Neuron (in vitro differentiated cells): ENCODE results near the gene AMZ2.

Experiments
- H2AFZ ChIP-seq: one replicate; pipeline ENCODE4 v1.6.1; 2013; ENCODE audit warnings: low read depth, mild to moderate bottlenecking, inconsistent platforms, low read length, moderate library complexity
- H3K27me3 ChIP-seq: one replicate; pipeline ENCODE4 v1.6.1; 2013; ENCODE audit warnings: low read length; ENCODE audit not compliant: insufficient read depth
- H3K36me3 ChIP-seq: one replicate; pipeline ENCODE4 v1.6.1; 2013; ENCODE audit warnings: low read length; ENCODE audit not compliant: insufficient read depth
- H3K4me1 ChIP-seq: one replicate; pipeline ENCODE4 v1.6.1; 2013; ENCODE audit warnings: low read length; ENCODE audit not compliant: insufficient read depth
- H3K4me3 ChIP-seq: 2 replicates; pipeline ENCODE4 v1.5.1; 2013; ENCODE audit warnings: mild to moderate bottlenecking, low read length, moderate library complexity
- H3K9me3 ChIP-seq: one replicate; pipeline ENCODE4 v1.6.1; 2013; ENCODE audit warnings: low read length

AMZ2 gene

GRCh38 chr17:68293490-68294195 lies 45.8 kb downstream of the AMZ2 start:
- H3K4me3 ChIP-seq = peak overlapping the region; percentile 76
- H3K9me3 ChIP-seq = no peaks in the 10 kb centered on the region
- no peaks in the 10 kb centered on the region for H3K27me3 ChIP-seq

GRCh38 chr17:68294196-68294555 lies 46.3 kb downstream of the AMZ2 start:
- Histone ChIP-seq H3K4me3 (no peak overlapping the region), H3K4me1 (peaks cover 30% of the 10 kb centered on the region), H3K9me3 (no peaks in the 10 kb centered on the region), H3K36me3 (no peaks in the 10 kb centered on the region), H2AFZ (no peak overlapping the region), H3K27me3 (no peaks in the 10 kb centered on the region)

More at GRCh38 chr17:68293490-68294195, 45.8 kb downstream of the AMZ2 start:
- Histone ChIP-seq H2AFZ (no peak overlapping the region), H3K4me1 (peaks cover 32% of the 10 kb centered on the region), H3K36me3 (no peaks in the 10 kb centered on the region)

GRCh38 chr17:68294617-68295016 lies 46.8 kb downstream of the AMZ2 start:
- peaks cover 27% of the 10 kb centered on the region for H3K4me1 ChIP-seq
- no peaks in the 10 kb centered on the region for H3K36me3 ChIP-seq
- no peak overlapping the region for H2AFZ ChIP-seq
- H3K27me3 ChIP-seq = no peaks in the 10 kb centered on the region
- no peak overlapping the region for H3K4me3 ChIP-seq
- H3K9me3 ChIP-seq = no peaks in the 10 kb centered on the region

- Histone ChIP-seq H3K4me3 (no peak overlapping the region), H2AFZ (no peak overlapping the region), H3K4me1 (peaks cover 22% of the 10 kb centered on the region), H3K27me3 (no peaks in the 10 kb centered on the region), H3K36me3 (no peaks in the 10 kb centered on the region), H3K9me3 (no peaks in the 10 kb centered on the region)
Observed at GRCh38 chr17:68295086-68295485, 47.2 kb downstream of the AMZ2 start.

- Histone ChIP-seq H2AFZ (no peak overlapping the region), H3K27me3 (no peaks in the 10 kb centered on the region), H3K36me3 (no peaks in the 10 kb centered on the region), H3K4me3 (no peak overlapping the region), H3K4me1 (peaks cover 20% of the 10 kb centered on the region), H3K9me3 (peaks cover 4% of the 10 kb centered on the region)
Observed at GRCh38 chr17:68296217-68297191, 48.7 kb downstream of the AMZ2 start.

- peaks cover 4% of the 10 kb centered on the region for H3K9me3 ChIP-seq
- no peaks in the 10 kb centered on the region for H3K27me3 ChIP-seq
- no peaks in the 10 kb centered on the region for H3K36me3 ChIP-seq
- H2AFZ ChIP-seq = no peak overlapping the region
- peaks cover 20% of the 10 kb centered on the region for H3K4me1 ChIP-seq
- H3K4me3 ChIP-seq = no peak overlapping the region
Observed at GRCh38 chr17:68297195-68297594, 49.4 kb downstream of the AMZ2 start.

- no peaks in the 10 kb centered on the region for H3K36me3 ChIP-seq
- no peak overlapping the region for H2AFZ ChIP-seq
- H3K27me3 ChIP-seq = no peaks in the 10 kb centered on the region
- no peak overlapping the region for H3K4me3 ChIP-seq
- H3K4me1 ChIP-seq = peaks cover 14% of the 10 kb centered on the region
- peaks cover 4% of the 10 kb centered on the region for H3K9me3 ChIP-seq
Observed at GRCh38 chr17:68298601-68299000, 50.8 kb downstream of the AMZ2 start.

- peaks cover 2% of the 10 kb centered on the region for H3K4me1 ChIP-seq
- peaks cover 4% of the 10 kb centered on the region for H3K9me3 ChIP-seq
- no peak overlapping the region for H2AFZ ChIP-seq
- no peaks in the 10 kb centered on the region for H3K27me3 ChIP-seq
- no peak overlapping the region for H3K4me3 ChIP-seq
- no peaks in the 10 kb centered on the region for H3K36me3 ChIP-seq
Observed at GRCh38 chr17:68299817-68300216, 52.0 kb downstream of the AMZ2 start.

GRCh38 chr17:68301438-68301959 lies 53.7 kb downstream of the AMZ2 start:
- H3K4me1 ChIP-seq = no peaks in the 10 kb centered on the region
- no peak overlapping the region for H2AFZ ChIP-seq
- H3K9me3 ChIP-seq = peaks cover 4% of the 10 kb centered on the region
- no peaks in the 10 kb centered on the region for H3K27me3 ChIP-seq
- peaks cover 1% of the 10 kb centered on the region for H3K36me3 ChIP-seq
- no peak overlapping the region for H3K4me3 ChIP-seq

- Histone ChIP-seq H3K4me3 (no peak overlapping the region), H3K4me1 (no peaks in the 10 kb centered on the region), H3K27me3 (no peaks in the 10 kb centered on the region), H3K36me3 (peaks cover 7% of the 10 kb centered on the region), H3K9me3 (peaks cover 6% of the 10 kb centered on the region), H2AFZ (no peak overlapping the region)
Observed at GRCh38 chr17:68302066-68302564, 54.3 kb downstream of the AMZ2 start.

- Histone ChIP-seq H3K4me3 (no peak overlapping the region), H2AFZ (no peak overlapping the region), H3K4me1 (no peaks in the 10 kb centered on the region), H3K27me3 (no peaks in the 10 kb centered on the region), H3K36me3 (peaks cover 12% of the 10 kb centered on the region), H3K9me3 (peaks cover 6% of the 10 kb centered on the region)
Observed at GRCh38 chr17:68302666-68303065, 54.8 kb downstream of the AMZ2 start.

- H3K4me1 ChIP-seq = no peaks in the 10 kb centered on the region
- no peak overlapping the region for H2AFZ ChIP-seq
- peaks cover 6% of the 10 kb centered on the region for H3K9me3 ChIP-seq
- H3K36me3 ChIP-seq = peaks cover 16% of the 10 kb centered on the region
- H3K4me3 ChIP-seq = no peak overlapping the region
- no peaks in the 10 kb centered on the region for H3K27me3 ChIP-seq
Observed at GRCh38 chr17:68304706-68305105, 56.9 kb downstream of the AMZ2 start.

GRCh38 chr17:68305142-68305541 lies 57.3 kb downstream of the AMZ2 start:
- H3K36me3 ChIP-seq = peaks cover 16% of the 10 kb centered on the region
- H2AFZ ChIP-seq = no peak overlapping the region
- H3K4me3 ChIP-seq = no peak overlapping the region
- no peaks in the 10 kb centered on the region for H3K4me1 ChIP-seq
- peaks cover 6% of the 10 kb centered on the region for H3K9me3 ChIP-seq
- no peaks in the 10 kb centered on the region for H3K27me3 ChIP-seq
